Measurements from ENCODE around the gene CBFA2T3.

- TF ChIP-seq CTCF (conservative IDR thresholded peaks at IDR 0.05): no peak
- no peak for TF ChIP-seq ZFX (IDR thresholded peaks at IDR 0.05)
Observed at GRCh38 chr16:88866151-88866920, 110.7 kb downstream of the CBFA2T3 start, which contains the start of gene PABPN1L.
